ENCODE results near the gene PLEKHG3. TPM values are rescaled to one million over a fixed set of nuclear protein-coding genes. Genes with fewer than 3 reads are reported as not detected.

Gene PLEKHG3
- total RNA-seq: 9.6 and 13.5 TPM in 2 replicates

GRCh38 chr14:64704143-64704742 is at the start of gene PLEKHG3:
TSS of gene PLEKHG3 (plus strand) at chr14:64704424. CDS start at chr14:64727632, 23,208 bp downstream.

Other genes with a start within 250 kb of the PLEKHG3 start
- 0.20 and 0.56 TPM in 2 replicates for gene AKAP5, start 238.9 kb upstream of the PLEKHG3 start, total RNA-seq
- 9.3 and 14.3 TPM in 2 replicates for gene ZBTB25, start 200.6 kb upstream of the PLEKHG3 start, total RNA-seq
- 45.4 and 46.6 TPM in 2 replicates for gene ZBTB1, start 199.7 kb upstream of the PLEKHG3 start, total RNA-seq
- 18.0 and 23.3 TPM in 2 replicates for gene HSPA2, start 163.7 kb upstream of the PLEKHG3 start, total RNA-seq
- 0.39 and 1.2 TPM in 2 replicates for gene PPP1R36, start 154.5 kb upstream of the PLEKHG3 start, total RNA-seq
- gene SPTB, start 175.5 kb downstream of the PLEKHG3 start, total RNA-seq: 0.13 TPM in 1 of 2 replicates, not detected in the other
- 39.0 and 54.7 TPM in 2 replicates for gene CHURC1, start 210.0 kb downstream of the PLEKHG3 start, total RNA-seq
- not detected in 2 replicates for gene GPX2, start 238.3 kb downstream of the PLEKHG3 start, total RNA-seq

All from smooth muscle cell of the pulmonary artery (primary cell).